ENCODE data around the gene TMEM119.

The TMEM119 gene

GRCh38 chr12:108597559-108598471, at the start of gene TMEM119:
TMEM119 (minus strand) TSS chr12:108598084; CDS start chr12:108592383, 5,701 bp downstream.
- no peak for DNase-seq

DNA sequence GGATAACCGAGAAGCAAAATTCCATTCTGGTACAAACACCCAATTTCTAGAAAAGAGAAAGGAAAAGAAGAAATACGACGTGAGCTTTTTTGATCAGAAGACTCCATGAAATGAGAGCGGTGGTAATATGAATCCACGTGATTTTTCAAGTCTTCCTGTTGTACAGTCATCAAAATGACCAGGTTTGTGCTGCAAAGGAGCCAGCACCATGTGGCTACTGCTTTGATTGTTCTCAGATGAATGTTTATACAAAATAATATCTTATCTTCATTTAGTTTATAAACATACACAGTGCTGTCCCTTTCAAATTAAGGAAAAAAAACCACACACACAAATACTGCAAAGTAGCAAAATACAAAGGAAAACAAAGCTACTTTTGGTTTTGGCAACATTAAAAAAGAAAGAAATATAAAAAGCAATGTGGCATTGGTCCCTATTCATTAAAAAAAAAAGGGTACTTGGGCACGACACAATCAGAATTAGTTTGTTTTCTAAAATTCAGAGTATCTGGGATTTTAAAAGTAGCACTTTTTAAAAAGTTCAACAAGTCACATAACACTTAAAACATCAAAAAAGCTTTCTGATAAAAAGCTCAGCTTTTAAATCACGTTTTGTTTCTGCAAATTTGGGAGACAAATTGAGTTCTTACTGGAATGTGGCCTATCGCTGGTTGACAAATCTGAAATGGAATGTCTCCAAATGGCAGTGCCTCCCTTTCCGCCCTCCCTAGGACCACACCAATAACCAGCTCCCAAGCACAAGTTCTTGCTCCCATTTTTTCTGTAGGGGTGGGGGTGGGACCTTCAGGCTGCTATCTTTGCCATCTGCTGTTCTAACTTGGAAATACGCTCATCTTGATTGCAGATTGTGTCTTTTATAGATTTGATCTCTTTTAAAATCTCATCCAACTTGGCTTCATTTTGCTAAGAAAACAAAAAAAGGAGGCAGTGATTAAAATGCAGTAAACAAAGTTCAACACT, 49.0 kb upstream of the TMEM119 start:
- DNase-seq: no peak

GRCh38 chr12:108645686-108646599, 48.1 kb upstream of the TMEM119 start:
- DNase-seq: no peak

GRCh38 chr12:108644811-108645120, 46.9 kb upstream of the TMEM119 start:
- DNase-seq: no peak

GRCh38 chr12:108643941-108644810, 46.3 kb upstream of the TMEM119 start:
- no peak for DNase-seq

DNA sequence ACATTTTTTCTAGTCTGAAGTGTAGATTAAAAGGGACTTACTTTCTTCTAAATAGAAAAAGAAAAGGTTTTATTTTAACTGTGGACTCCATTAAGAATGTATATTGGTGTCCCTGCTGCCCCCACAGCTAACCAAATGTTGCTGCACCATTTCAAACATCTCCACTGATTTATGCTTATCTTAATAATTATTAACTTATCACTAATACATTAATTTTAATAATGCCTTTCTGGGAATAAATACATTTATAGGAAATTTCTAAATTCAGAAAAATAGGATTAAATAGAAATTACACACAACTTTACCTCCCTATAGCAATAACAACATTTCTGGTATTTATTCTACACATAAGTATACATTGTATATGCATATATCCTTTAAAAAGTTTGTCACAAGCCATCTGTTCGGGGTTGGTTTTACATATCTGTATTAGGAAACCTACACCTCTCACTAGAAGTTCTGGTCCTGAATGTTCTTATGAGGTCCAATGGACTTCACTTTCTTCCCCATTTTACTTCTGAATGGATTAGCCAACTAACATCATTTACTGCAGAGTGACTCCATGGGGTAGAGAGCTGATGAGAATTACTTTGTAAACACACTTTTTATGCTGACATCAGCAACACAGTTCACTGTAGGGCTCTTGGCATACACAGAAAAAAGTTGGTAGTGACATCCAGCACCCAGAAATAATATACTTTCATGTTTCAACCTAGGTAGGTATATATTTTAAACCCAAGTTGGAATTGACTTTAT, 45.2 kb upstream of the TMEM119 start:
- DNase-seq: no peak

- DNase-seq: no peak
Measured at GRCh38 chr12:108642269-108642870, 44.5 kb upstream of the TMEM119 start.

- no peak for DNase-seq
Measured at GRCh38 chr12:108641446-108642268, 43.8 kb upstream of the TMEM119 start.

- no peak for DNase-seq
Measured at GRCh38 chr12:108640802-108641445, 43.0 kb upstream of the TMEM119 start.

DNA sequence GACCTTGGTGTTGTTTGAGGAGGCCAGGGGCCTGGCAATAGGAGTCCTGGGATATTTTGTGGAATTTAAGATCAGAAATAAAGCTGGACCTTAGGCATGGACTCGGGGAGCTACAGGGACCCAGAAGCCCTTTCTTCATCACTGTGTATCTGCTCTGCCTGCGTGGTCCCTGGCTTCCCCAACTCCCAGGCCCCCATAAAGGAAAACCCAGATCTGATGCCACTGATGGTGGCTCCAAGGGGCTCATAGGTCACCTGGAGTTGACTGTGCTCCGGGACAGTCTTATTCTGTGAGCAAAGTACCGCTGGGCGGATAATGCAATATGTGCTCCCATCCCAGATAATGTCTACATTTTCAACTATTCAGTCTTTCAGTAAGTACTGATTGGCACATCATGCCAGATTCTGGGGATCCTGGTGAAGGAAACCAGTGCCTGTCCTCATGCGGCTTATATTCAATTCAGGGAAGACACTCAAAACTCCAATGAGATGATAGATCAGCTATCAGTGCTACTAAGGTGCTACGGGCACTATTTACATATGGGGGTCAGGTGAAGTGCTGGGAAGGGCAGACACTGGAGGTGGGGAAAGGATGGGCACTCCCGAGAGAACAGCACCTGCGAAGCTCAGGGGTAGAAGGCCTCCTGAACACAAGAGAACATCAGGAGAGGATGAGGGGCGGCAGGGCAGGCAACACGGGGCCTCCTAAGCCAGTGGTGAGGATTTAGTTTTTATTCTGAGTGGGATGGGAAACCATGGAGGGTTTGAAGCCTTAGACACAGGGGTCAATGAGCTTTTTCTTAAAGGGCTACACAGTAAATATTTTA, 41.3 kb upstream of the TMEM119 start:
- no peak for DNase-seq

GRCh38 chr12:108638141-108638827, 40.4 kb upstream of the TMEM119 start:
- DNase-seq: no peak

- no peak for DNase-seq
Measured at GRCh38 chr12:108637222-108637971, 39.5 kb upstream of the TMEM119 start.

DNA sequence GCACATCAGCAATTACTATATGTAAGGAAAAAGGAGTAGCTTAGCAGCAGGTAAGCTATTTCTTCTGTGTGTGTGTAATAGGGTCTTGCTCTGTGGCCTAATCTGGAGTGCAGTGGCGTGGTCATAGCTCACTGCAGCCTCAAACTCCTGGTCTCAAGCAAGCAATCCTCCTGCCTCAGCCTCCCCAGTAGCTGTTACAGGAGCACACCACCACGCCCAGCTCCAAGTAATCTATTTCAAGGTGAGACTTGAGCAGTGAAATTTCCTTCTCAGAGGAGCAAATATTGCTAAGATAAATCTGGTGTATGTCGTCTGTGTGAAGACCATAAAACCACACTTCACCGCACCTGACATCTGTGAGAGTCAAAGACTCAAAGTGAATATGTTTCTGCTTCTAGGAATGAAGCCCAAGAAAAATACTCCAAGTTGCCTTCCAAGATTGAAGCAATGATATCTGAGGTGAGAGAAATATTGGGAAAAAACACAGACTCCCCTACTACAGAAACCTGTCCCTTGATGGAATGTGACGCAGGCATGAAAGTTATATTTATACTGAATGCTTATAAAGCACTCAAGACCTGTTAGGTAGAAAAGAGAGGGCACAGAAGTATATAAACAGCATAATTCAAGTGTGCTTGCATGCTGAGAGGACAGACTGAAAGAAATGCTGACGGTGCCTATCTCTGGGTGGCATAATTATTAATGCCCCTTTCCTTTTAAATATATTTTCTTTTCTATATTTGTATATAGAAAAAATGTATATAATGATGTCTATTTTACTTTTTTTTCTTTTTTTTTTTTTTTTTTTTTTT, 38.3 kb upstream of the TMEM119 start:
- DNase-seq: no peak

GRCh38 chr12:108635201-108635996, 37.5 kb upstream of the TMEM119 start:
- DNase-seq: no peak

DNA sequence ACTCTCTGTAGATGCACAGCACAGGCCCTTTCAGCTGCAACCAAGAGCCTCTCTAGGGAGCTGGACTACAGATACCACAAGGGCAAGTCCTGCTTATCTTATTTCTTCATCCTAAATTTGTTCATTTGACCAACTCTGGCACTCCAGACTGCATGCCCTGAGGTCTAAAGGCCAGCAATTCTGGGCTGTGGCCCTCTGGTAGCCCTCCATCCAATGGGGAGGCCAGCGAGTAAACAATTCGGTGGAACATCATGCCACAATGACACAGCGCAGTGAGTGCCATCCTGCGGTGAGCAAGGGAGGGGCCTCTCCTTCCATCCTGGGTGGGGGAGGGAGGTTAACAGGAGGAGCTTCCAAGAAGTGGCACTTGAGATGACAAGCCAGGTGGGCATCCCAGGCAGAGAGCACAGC, 36.5 kb upstream of the TMEM119 start:
- no peak for DNase-seq
